ENCODE data around the gene SPTBN4.
"Not testable (repeated sequence)": the region's sequence is repeated elsewhere in the genome, so short reads cannot be mapped to it uniquely, and the experiment has no call there.

The SPTBN4 gene

GRCh38 chr19:40465557-40466218, 1.1 kb upstream of the SPTBN4 start, which contains the start of gene BLVRB:
TSS of gene BLVRB (minus strand) at chr19:40465745. CDS start at chr19:40465688, 57 bp downstream.
- peak within 1 kb of the TSS; percentile 64 for H3K9ac ChIP-seq (ENCODE audit: insufficient read length, low read depth)
- H3K27me3 ChIP-seq (ENCODE audit: insufficient read depth, insufficient read length) = peaks cover 29% of the 10 kb centered on the region
- H3K9me3 ChIP-seq (ENCODE audit: insufficient read depth, low read length) = no peaks in the 10 kb centered on the region
- TF ChIP-seq ZNF274 (IDR thresholded peaks at IDR 0.05; ENCODE audit: low read depth, low read length) (no peak), YY1 (IDR thresholded peaks at IDR 0.05; ENCODE audit: insufficient read depth, insufficient read length) (no peak), SUZ12 (IDR thresholded peaks at IDR 0.05; ENCODE audit: extremely low read depth, insufficient read depth, insufficient read length) (no peak)
- DNase-seq (ENCODE audit: low read depth, low spot score) = peak; percentile 94
- H3K4me3 ChIP-seq (ENCODE audit: insufficient read length, low read depth) = peak within 1 kb of the TSS; percentile 62
- H3K4me1 ChIP-seq (ENCODE audit: insufficient read depth, insufficient read length) = peaks cover 10% of the 10 kb centered on the region
- H3K36me3 ChIP-seq (ENCODE audit: insufficient read depth, insufficient read length, low read length) = no peaks in the 10 kb centered on the region

- Histone ChIP-seq H3K36me3 (ENCODE audit: insufficient read depth, insufficient read length, low read length) (no peaks in the 10 kb centered on the region), H3K4me1 (ENCODE audit: insufficient read depth, insufficient read length) (peaks cover 10% of the 10 kb centered on the region), H3K9ac (ENCODE audit: insufficient read length, low read depth) (peak overlapping the region; percentile 64), H3K4me3 (ENCODE audit: insufficient read length, low read depth) (peak overlapping the region; percentile 28), H3K27me3 (ENCODE audit: insufficient read depth, insufficient read length) (peaks cover 29% of the 10 kb centered on the region), H3K9me3 (ENCODE audit: insufficient read depth, low read length) (no peaks in the 10 kb centered on the region)
- DNase-seq (ENCODE audit: low read depth, low spot score) = no peak
- TF ChIP-seq ZNF274 (IDR thresholded peaks at IDR 0.05; ENCODE audit: low read depth, low read length) (no peak), YY1 (IDR thresholded peaks at IDR 0.05; ENCODE audit: insufficient read depth, insufficient read length) (no peak), SUZ12 (IDR thresholded peaks at IDR 0.05; ENCODE audit: extremely low read depth, insufficient read depth, insufficient read length) (no peak)
Observed at GRCh38 chr19:40466219-40466984, 399 bp upstream of the SPTBN4 start.

GRCh38 chr19:40469011-40469410, 2.2 kb downstream of the SPTBN4 start:
- TF ChIP-seq ZNF274 (IDR thresholded peaks at IDR 0.05; ENCODE audit: low read depth, low read length) = no peak
- no peak for TF ChIP-seq SUZ12 (IDR thresholded peaks at IDR 0.05; ENCODE audit: extremely low read depth, insufficient read depth, insufficient read length)
- TF ChIP-seq YY1 (IDR thresholded peaks at IDR 0.05; ENCODE audit: insufficient read depth, insufficient read length) = no peak
- Histone ChIP-seq H3K4me1 (ENCODE audit: insufficient read depth, insufficient read length) (peaks cover 10% of the 10 kb centered on the region), H3K36me3 (ENCODE audit: insufficient read depth, insufficient read length, low read length) (no peaks in the 10 kb centered on the region), H3K9me3 (ENCODE audit: insufficient read depth, low read length) (no peaks in the 10 kb centered on the region), H3K27me3 (ENCODE audit: insufficient read depth, insufficient read length) (peaks cover 29% of the 10 kb centered on the region), H3K4me3 (ENCODE audit: insufficient read length, low read depth) (no peak overlapping the region), H3K9ac (ENCODE audit: insufficient read length, low read depth) (no peak overlapping the region)
- DNase-seq (ENCODE audit: low read depth, low spot score) = no peak

GRCh38 chr19:40471111-40471510, 4.3 kb downstream of the SPTBN4 start:
- H3K9me3 ChIP-seq (ENCODE audit: insufficient read depth, low read length) = no peaks in the 10 kb centered on the region
- no peaks in the 10 kb centered on the region for H3K36me3 ChIP-seq (ENCODE audit: insufficient read depth, insufficient read length, low read length)
- H3K27me3 ChIP-seq (ENCODE audit: insufficient read depth, insufficient read length) = peaks cover 27% of the 10 kb centered on the region
- TF ChIP-seq SUZ12 (IDR thresholded peaks at IDR 0.05; ENCODE audit: extremely low read depth, insufficient read depth, insufficient read length) (no peak), ZNF274 (IDR thresholded peaks at IDR 0.05; ENCODE audit: low read depth, low read length) (no peak), YY1 (IDR thresholded peaks at IDR 0.05; ENCODE audit: insufficient read depth, insufficient read length) (no peak)
- no peak for DNase-seq (ENCODE audit: low read depth, low spot score)
- H3K4me1 ChIP-seq (ENCODE audit: insufficient read depth, insufficient read length) = peaks cover 8% of the 10 kb centered on the region
- no peak overlapping the region for H3K9ac ChIP-seq (ENCODE audit: insufficient read length, low read depth)
- no peak overlapping the region for H3K4me3 ChIP-seq (ENCODE audit: insufficient read length, low read depth)

GRCh38 chr19:40472516-40472915, 5.7 kb downstream of the SPTBN4 start:
- Histone ChIP-seq H3K27me3 (ENCODE audit: insufficient read depth, insufficient read length) (peaks cover 14% of the 10 kb centered on the region), H3K36me3 (ENCODE audit: insufficient read depth, insufficient read length, low read length) (no peaks in the 10 kb centered on the region), H3K4me3 (ENCODE audit: insufficient read length, low read depth) (no peak overlapping the region), H3K4me1 (ENCODE audit: insufficient read depth, insufficient read length) (no peaks in the 10 kb centered on the region), H3K9ac (ENCODE audit: insufficient read length, low read depth) (no peak overlapping the region), H3K9me3 (ENCODE audit: insufficient read depth, low read length) (no peaks in the 10 kb centered on the region)
- TF ChIP-seq ZNF274 (IDR thresholded peaks at IDR 0.05; ENCODE audit: low read depth, low read length) (no peak), YY1 (IDR thresholded peaks at IDR 0.05; ENCODE audit: insufficient read depth, insufficient read length) (no peak), SUZ12 (IDR thresholded peaks at IDR 0.05; ENCODE audit: extremely low read depth, insufficient read depth, insufficient read length) (no peak)
- DNase-seq (ENCODE audit: low read depth, low spot score) = no peak

- TF ChIP-seq YY1 (IDR thresholded peaks at IDR 0.05; ENCODE audit: insufficient read depth, insufficient read length) = no peak
- no peak for TF ChIP-seq ZNF274 (IDR thresholded peaks at IDR 0.05; ENCODE audit: low read depth, low read length)
- TF ChIP-seq SUZ12 (IDR thresholded peaks at IDR 0.05; ENCODE audit: extremely low read depth, insufficient read depth, insufficient read length) = no peak
- DNase-seq (ENCODE audit: low read depth, low spot score) = no peak
- H3K9ac ChIP-seq (ENCODE audit: insufficient read length, low read depth) = no peak overlapping the region
- no peaks in the 10 kb centered on the region for H3K9me3 ChIP-seq (ENCODE audit: insufficient read depth, low read length)
- no peaks in the 10 kb centered on the region for H3K36me3 ChIP-seq (ENCODE audit: insufficient read depth, insufficient read length, low read length)
- no peak overlapping the region for H3K4me3 ChIP-seq (ENCODE audit: insufficient read length, low read depth)
- no peaks in the 10 kb centered on the region for H3K27me3 ChIP-seq (ENCODE audit: insufficient read depth, insufficient read length)
- no peaks in the 10 kb centered on the region for H3K4me1 ChIP-seq (ENCODE audit: insufficient read depth, insufficient read length)
Observed at GRCh38 chr19:40474737-40475136, 7.9 kb downstream of the SPTBN4 start.

- H3K9me3 ChIP-seq (ENCODE audit: insufficient read depth, low read length); H3K36me3 ChIP-seq (ENCODE audit: insufficient read depth, insufficient read length, low read length); H3K27me3 ChIP-seq (ENCODE audit: insufficient read depth, insufficient read length); DNase-seq (ENCODE audit: low read depth, low spot score); H3K4me3 ChIP-seq (ENCODE audit: insufficient read length, low read depth); H3K4me1 ChIP-seq (ENCODE audit: insufficient read depth, insufficient read length); H3K9ac ChIP-seq (ENCODE audit: insufficient read length, low read depth): not testable (repeated sequence)
Observed at GRCh38 chr19:40475878-40476644, 9.3 kb downstream of the SPTBN4 start.

Data from NT2/D1 (cell line).